B cell (primary cell): Measurements from ENCODE around the gene FBRS. TPM values are rescaled to one million over a fixed set of nuclear protein-coding genes. Genes with fewer than 3 reads are reported as not detected.
"Not testable (repeated sequence)": the region's sequence is repeated elsewhere in the genome, so short reads cannot be mapped to it uniquely, and the experiment has no call there.

Experiments
- ATAC-seq: fragments of 200-7000 bp; cut with Tn5 transposase; one replicate; pipeline ENCODE4 v1.10.0; 2021; ENCODE audit warnings: low read depth, mild to moderate bottlenecking, moderate number of reproducible peaks, moderate library complexity
- CTCF ChIA-PET: fragments of 350-600 bp; sonication (Branson Sonifier 250); formaldehyde crosslinking; loops from one replicate; lab custom pipeline; 2021; ENCODE audit warnings: antibody characterized with exemption, inconsistent platforms; lab: Charles Lee
- POLR2A ChIA-PET: fragments of 350-600 bp; sonication (Branson Sonifier 250); formaldehyde crosslinking; loops from one replicate; lab custom pipeline; 2021; ENCODE audit warnings: antibody characterized with exemption; lab: Charles Lee
- DNase-seq: peaks from one replicate; pipeline ENCODE4 v3.0.0; 2013
- H2AFZ ChIP-seq: 2 replicates; pipeline ENCODE4 v1.6.1; 2012; ENCODE audit warnings: mild to moderate bottlenecking, low read depth, low read length; ENCODE audit not compliant: insufficient read depth, poor library complexity, severe bottlenecking
- H3K27ac ChIP-seq, 2 donors: 1 replicate in 1 of 2; 2 replicates in 1 of 2; pipeline ENCODE4 v1.5.1; 2012 to 2013; ENCODE audit warnings: low read length in 2 of 2, mild to moderate bottlenecking in 2 of 2, moderate library complexity in 1 of 2
- H3K27me3 ChIP-seq, 4 experiments: fragments of 200-600 bp in 1 of 4; sonication (generic) in 1 of 4; replicated peaks in 1 of 4; 1 replicate in 2 of 4; 2 replicates in 2 of 4; pipeline versions ENCODE4 v1.6.1 to v1.7.0; 2013 to 2016; ENCODE audit warnings: low read length in 3 of 4, mild to moderate bottlenecking in 2 of 4, mixed read lengths in 1 of 4, moderate library complexity in 1 of 4; ENCODE audit not compliant: insufficient read depth in 4 of 4, control insufficient read depth in 3 of 4; ENCODE audit errors: control extremely low read depth in 1 of 4
- H3K36me3 ChIP-seq, 2 experiments: replicated peaks in 1 of 2; 1 replicate in 1 of 2; 2 replicates in 1 of 2; pipeline versions ENCODE4 v1.6.1 to v1.7.1; 2013; ENCODE audit warnings: low read length in 1 of 2; ENCODE audit not compliant: insufficient read depth in 2 of 2, control insufficient read depth in 1 of 2; ENCODE audit errors: control extremely low read depth in 1 of 2, extremely low read depth in 1 of 2
- H3K4me1 ChIP-seq, 2 donors: fragments of 200-600 bp in 1 of 2; sonication (generic) in 1 of 2; 1 replicate in 1 of 2; 2 replicates in 1 of 2; pipeline versions ENCODE4 v1.5.1 to v1.6.1; 2013 to 2017; ENCODE audit warnings: low read length in 2 of 2; ENCODE audit not compliant: control insufficient read depth in 2 of 2, insufficient read depth in 2 of 2
- H3K4me2 ChIP-seq: replicated peaks from 2 replicates; pipeline ENCODE3; 2012; ENCODE audit warnings: mild to moderate bottlenecking, low read depth, low read length; ENCODE audit not compliant: poor library complexity, severe bottlenecking
- H3K4me3 ChIP-seq, 5 experiments: fragments of 200-600 bp in 1 of 5; sonication (generic) in 1 of 5; 1 replicate in 3 of 5; 2 replicates in 2 of 5; pipeline versions ENCODE4 v1.5.1 to v1.7.0; 2011 to 2016; ENCODE audit warnings: low read length in 4 of 5, mild to moderate bottlenecking in 4 of 5, low read depth in 2 of 5, control low read depth in 1 of 5, moderate library complexity in 1 of 5; ENCODE audit not compliant: insufficient read depth in 1 of 5; ENCODE audit errors: control extremely low read depth in 1 of 5, extremely low read depth in 1 of 5
- H3K79me2 ChIP-seq: fragments of 200-600 bp; sonication (generic); one replicate; pipeline ENCODE4 v1.6.0; 2016; ENCODE audit warnings: low read length; ENCODE audit not compliant: control insufficient read depth, insufficient read depth
- H3K9ac ChIP-seq: fragments of 200-600 bp; sonication (generic); 2 replicates; pipeline ENCODE4 v1.6.1; 2017; ENCODE audit warnings: mild to moderate bottlenecking, low read length, moderate library complexity
- H3K9me3 ChIP-seq, 3 donors: one replicate each; pipeline versions ENCODE4 v1.6.1 to v1.7.1; 2013; ENCODE audit warnings: low read length in 2 of 3; ENCODE audit not compliant: control insufficient read depth in 2 of 3, insufficient read depth in 1 of 3; ENCODE audit errors: control extremely low read depth in 1 of 3
- H4K20me1 ChIP-seq: 2 replicates; pipeline ENCODE4 v1.6.0; 2012; ENCODE audit warnings: mild to moderate bottlenecking, low read length; ENCODE audit not compliant: insufficient read depth, control insufficient read depth, poor library complexity, severe bottlenecking
- H3K27ac Mint-ChIP-seq: one replicate; pipeline ENCODE4 v1.8.0; 2021; ENCODE audit warnings: mixed read lengths
- H3K27me3 Mint-ChIP-seq: one replicate; pipeline ENCODE4 v1.8.0; 2021; ENCODE audit warnings: mixed read lengths
- H3K4me1 Mint-ChIP-seq: one replicate; pipeline ENCODE4 v1.8.0; 2021; ENCODE audit warnings: mixed read lengths
- H3K4me3 Mint-ChIP-seq: one replicate; pipeline ENCODE4 v1.8.0; 2021; ENCODE audit warnings: mixed read lengths
- H3K9me3 Mint-ChIP-seq: one replicate; pipeline ENCODE4 v1.8.0; 2022; ENCODE audit warnings: mixed read lengths; ENCODE audit not compliant: insufficient read depth
- CTCF ChIP-seq: fragments of 200-600 bp; IDR thresholded peaks from one replicate; pipeline ENCODE4 v1.8.0; 2022; ENCODE audit warnings: antibody characterized with exemption, mild to moderate bottlenecking
- EZH2 ChIP-seq: IDR thresholded peaks from 2 replicates; pipeline ENCODE4 v1.6.1; 2012; ENCODE audit warnings: borderline replicate concordance, low read depth, mild to moderate bottlenecking, moderate library complexity, low read length; ENCODE audit not compliant: insufficient read depth, poor library complexity, severe bottlenecking
- WGBS: methylation state at CpG from one replicate; pipeline ENCODE4 v1.1.5; 2013; ENCODE audit warnings: missing lambda C conversion rate; ENCODE audit not compliant: insufficient coverage; 5-methylcytosine and 5-hydroxymethylcytosine counted together
- intact Hi-C: fragments of 100-400 bp; cut with micrococcal nuclease; formaldehyde crosslinking; loops from one replicate; pipeline ENCODE4 v1.10.0; 2022
- polyA plus RNA-seq: library from polyadenylated mRNA; depleted of rRNA; stranded (reverse); fragments of >200 nt; gene quantifications from 2 replicates; pipeline ENCODE4 v1.2.3, GENCODE V29; 2012
- total RNA-seq, 2 donors: library from RNA; stranded (reverse); fragments of 120-200 nt in 1 of 2; gene quantifications; 1 replicate in 1 of 2; 2 replicates in 1 of 2; pipeline versions ENCODE4 v1.2.3 to v1.2.4, GENCODE V29; 2013 to 2022

FBRS gene
- total and polyA plus RNA-seq, 2 donors (not counting 1 experiment from before 2014, with no cell fraction given) = 68.3 to 194 TPM

- Histone ChIP-seq H3K79me2 (peaks cover 2% of the 10 kb centered on the region), H3K4me1 (peaks cover 0 to 15% of the 10 kb centered on the region in 2 donors), H3K9ac (no peak overlapping the region), H3K27ac (no peak overlapping the region), H3K4me2 (peak overlapping the region; percentile 65), H4K20me1 (no peaks in the 10 kb centered on the region), H3K36me3 (no peaks in the 10 kb centered on the region), H2AFZ (peak overlapping the region; percentile 71), H3K4me3 (peak overlapping the region in 3 of 5 experiments; percentile 8 to 37 (median 28)), H3K27me3 (no peaks in the 10 kb centered on the region), H3K9me3 (peaks cover 0 to 3% (median 0%) of the 10 kb centered on the region in 3 donors)
- Mint-ChIP-seq H3K27ac (peak overlapping the region; percentile 78), H3K27me3 (peaks cover 1% of the 10 kb centered on the region), H3K9me3 (no peaks in the 10 kb centered on the region), H3K4me3 (peak overlapping the region; percentile 68), H3K4me1 (peaks cover 8% of the 10 kb centered on the region)
- ATAC-seq (peak; percentile 93), DNase-seq (peak; percentile 85)
- intact Hi-C loops = loop anchor here (2.0 to 5.0 kb wide), 2 partner anchors 198 to 587 kb away; partner anchors contain the start of gene DCTPP1
- WGBS = 21% methylated on average over 5 of the region's 18 CpGs
- ChIA-PET CTCF (interaction anchor here (0.6 to 3.8 kb wide), 34 partner anchors 9 to 563 kb away, joined by 3 to 25 read pairs (median 6); partner anchors contain the start of genes ALDOA, DCTPP1, FBRS and PRR14), POLR2A (interaction anchor here (0.6 to 1.4 kb wide), 2 partner anchors 65 to 199 kb away, joined by 3 to 9 read pairs; partner anchors contain the start of gene DCTPP1)
- TF ChIP-seq EZH2 (no peak), CTCF (peak; percentile 95)
Observed at GRCh38 chr16:30628628-30629540, 29.3 kb upstream of the FBRS start.

- H3K4me1 Mint-ChIP-seq = peaks cover 23% of the 10 kb centered on the region
- ChIA-PET CTCF (interaction anchor here (0.7 to 2.2 kb wide), 12 partner anchors 8 to 1651 kb away, joined by 3 to 6 read pairs (median 4); partner anchors contain the start of genes DCTPP1 and PRR14), POLR2A (interaction anchor here (0.7 kb wide), 2 partner anchors 17 to 233 kb away, joined by 3 to 4 read pairs; no protein-coding TSS in a partner anchor)
- not testable (repeated sequence) for H3K27me3 ChIP-seq, H3K9ac ChIP-seq, H3K4me3 Mint-ChIP-seq, H3K27me3 Mint-ChIP-seq, H3K36me3 ChIP-seq, H3K9me3 ChIP-seq, H3K79me2 ChIP-seq, H4K20me1 ChIP-seq, H2AFZ ChIP-seq, H3K4me2 ChIP-seq, H3K27ac ChIP-seq, H3K27ac Mint-ChIP-seq, H3K4me3 ChIP-seq, H3K9me3 Mint-ChIP-seq, ATAC-seq, DNase-seq
- intact Hi-C loops = loop anchor here (10.0 kb wide), 1 partner anchor 538 kb away; the partner anchor contains the start of genes TBX6 and YPEL3
- peaks cover 7 to 26% of the 10 kb centered on the region in 2 donors for H3K4me1 ChIP-seq
- no CpG with 5 or more reads among the region's 7 CpGs for WGBS
Observed at GRCh38 chr16:30632454-30632853, 25.8 kb upstream of the FBRS start.
